CD14-positive monocyte (primary cell): Measurements from ENCODE around the gene MUC6. TPM values are rescaled to one million over a fixed set of nuclear protein-coding genes. Genes with fewer than 3 reads are reported as not detected.

Source experiments
- DNase-seq, 3 donors: peaks; one replicate each; pipeline ENCODE4 v3.0.0-alpha.2; 2011 to 2022
- H2AFZ ChIP-seq: 2 replicates; pipeline ENCODE4 v1.6.0; 2012; ENCODE audit warnings: mild to moderate bottlenecking, low read depth, low read length, inconsistent platforms; ENCODE audit not compliant: insufficient read depth, poor library complexity, severe bottlenecking
- H3K27ac ChIP-seq, 2 donors: 1 replicate in 1 of 2; 2 replicates in 1 of 2; pipeline ENCODE4 v1.5.1; 2012 to 2013; ENCODE audit warnings: low read length in 2 of 2, control low read depth in 1 of 2, inconsistent platforms in 1 of 2, low read depth in 1 of 2, mild to moderate bottlenecking in 1 of 2
- H3K27me3 ChIP-seq, 2 donors: one replicate each; pipeline versions ENCODE4 v1.6.0 to v1.6.1; 2011 to 2013; ENCODE audit warnings: low read length in 2 of 2; ENCODE audit not compliant: control insufficient read depth in 2 of 2, insufficient read depth in 2 of 2
- H3K36me3 ChIP-seq, 2 donors: replicated peaks in 1 of 2; 1 replicate in 1 of 2; 2 replicates in 1 of 2; pipeline versions ENCODE4 v1.5.1 to v1.6.1; 2012 to 2013; ENCODE audit warnings: low read length in 2 of 2, control low read depth in 1 of 2, inconsistent platforms in 1 of 2, mild to moderate bottlenecking in 1 of 2; ENCODE audit not compliant: insufficient read depth in 2 of 2, control insufficient read depth in 1 of 2
- H3K4me1 ChIP-seq, 2 donors: 1 replicate in 1 of 2; 2 replicates in 1 of 2; pipeline versions ENCODE4 v1.5.1 to v1.6.1; 2012 to 2013; ENCODE audit warnings: low read length in 2 of 2, control low read depth in 1 of 2, inconsistent platforms in 1 of 2, mild to moderate bottlenecking in 1 of 2, moderate library complexity in 1 of 2; ENCODE audit not compliant: insufficient read depth in 2 of 2, control insufficient read depth in 1 of 2
- H3K4me2 ChIP-seq: replicated peaks from 2 replicates; pipeline ENCODE3; 2012; ENCODE audit warnings: low read length, moderate library complexity, mild to moderate bottlenecking; ENCODE audit not compliant: poor library complexity, severe bottlenecking; ENCODE audit errors: extremely low read depth
- H3K4me3 ChIP-seq, 3 experiments: fragments of 200-600 bp in 1 of 3; sonication (generic) in 1 of 3; replicated peaks in 1 of 3; 1 replicate in 2 of 3; 2 replicates in 1 of 3; pipeline ENCODE4 v1.5.1; 2011 to 2013; ENCODE audit warnings: low read length in 3 of 3, mild to moderate bottlenecking in 3 of 3, control low read depth in 2 of 3, low read depth in 2 of 3, inconsistent platforms in 1 of 3, moderate library complexity in 1 of 3
- H3K79me2 ChIP-seq: 2 replicates; pipeline ENCODE4 v1.6.0; 2012; ENCODE audit warnings: mild to moderate bottlenecking, control low read depth, inconsistent platforms, low read length, moderate library complexity; ENCODE audit not compliant: insufficient read depth
- H3K9ac ChIP-seq: 2 replicates; pipeline ENCODE4 v1.6.0; 2017; ENCODE audit warnings: low read length, mild to moderate bottlenecking; ENCODE audit not compliant: insufficient read depth, poor library complexity, severe bottlenecking
- H3K9me3 ChIP-seq, 2 donors: replicated peaks in 1 of 2; 1 replicate in 1 of 2; 2 replicates in 1 of 2; pipeline versions ENCODE4 v1.5.1 to v1.6.1; 2012 to 2013; ENCODE audit warnings: low read length in 2 of 2, control low read depth in 1 of 2; ENCODE audit not compliant: control insufficient read depth in 1 of 2, insufficient read depth in 1 of 2
- H4K20me1 ChIP-seq: 2 replicates; pipeline ENCODE4 v1.6.0; 2012; ENCODE audit warnings: mild to moderate bottlenecking, low read length, control low read depth, moderate library complexity; ENCODE audit not compliant: insufficient read depth
- H3K27ac Mint-ChIP-seq, 7 donors: one replicate each; pipeline ENCODE4 v1.8.0; 2020; ENCODE audit warnings: mild to moderate bottlenecking in 7 of 7, mixed read lengths in 7 of 7, moderate library complexity in 6 of 7, inconsistent platforms in 2 of 7
- H3K27me3 Mint-ChIP-seq, 3 donors: one replicate each; pipeline ENCODE4 v1.8.0; 2021 to 2022; ENCODE audit warnings: low read depth in 3 of 3, mild to moderate bottlenecking in 3 of 3, mixed read lengths in 3 of 3, moderate library complexity in 3 of 3, inconsistent platforms in 1 of 3
- H3K36me3 Mint-ChIP-seq, 2 donors: one replicate each; pipeline ENCODE4 v1.8.0; 2020; ENCODE audit warnings: mixed read lengths in 2 of 2, inconsistent platforms in 1 of 2, mild to moderate bottlenecking in 1 of 2
- H3K4me1 Mint-ChIP-seq: one replicate; pipeline ENCODE4 v1.8.0; 2020; ENCODE audit warnings: mild to moderate bottlenecking, mixed read lengths
- H3K4me3 Mint-ChIP-seq, 2 donors: one replicate each; pipeline ENCODE4 v1.8.0; 2020; ENCODE audit warnings: mild to moderate bottlenecking in 2 of 2, mixed read lengths in 2 of 2, moderate library complexity in 1 of 2
- H3K9me3 Mint-ChIP-seq, 7 donors: one replicate each; pipeline ENCODE4 v1.8.0; 2020 to 2022; ENCODE audit warnings: mixed read lengths in 7 of 7, mild to moderate bottlenecking in 6 of 7, moderate library complexity in 6 of 7, inconsistent platforms in 2 of 7
- CTCF ChIP-seq: fragments of 200-600 bp; IDR thresholded peaks from one replicate; pipeline ENCODE4 v1.8.0; 2022; ENCODE audit warnings: antibody characterized with exemption, mild to moderate bottlenecking
- WGBS: methylation state at CpG from one replicate; pipeline ENCODE4 v1.1.5; 2013; ENCODE audit warnings: missing lambda C conversion rate; ENCODE audit not compliant: insufficient coverage; 5-methylcytosine and 5-hydroxymethylcytosine counted together
- intact Hi-C, 2 donors: fragments of 100-400 bp; cut with micrococcal nuclease; formaldehyde crosslinking; loops; one replicate each; pipeline versions ENCODE4 v1.15.0 to v1.15.1; 2023
- polyA plus RNA-seq, 3 donors: library from polyadenylated mRNA; depleted of rRNA in 1 of 3; unstranded in 2 of 3; stranded (reverse) in 1 of 3; fragments of 300-500 nt in 2 of 3; fragments of >200 nt in 1 of 3; fragmentation: Illumina TruSeq in 2 of 3; gene quantifications; 1 replicate in 2 of 3; 2 replicates in 1 of 3; pipeline ENCODE4 v1.2.3, GENCODE V29; 2012 to 2021

Gene MUC6
- polyA plus RNA-seq, 3 donors: not detected

- Mint-ChIP-seq H3K36me3 (peaks cover 75 to 94% of the 10 kb centered on the region in 2 donors), H3K9me3 (peaks cover 0 to 3% (median 0%) of the 10 kb centered on the region in 7 donors), H3K27ac (peak overlapping the region in 1 of 7 donors; percentile 57), H3K27me3 (peaks cover 0 to 4% (median 3%) of the 10 kb centered on the region in 3 donors), H3K4me3 (no peak overlapping the region), H3K4me1 (peaks cover 20% of the 10 kb centered on the region)
- no peak for DNase-seq
- Histone ChIP-seq H2AFZ (no peak overlapping the region), H3K9me3 (no peaks in the 10 kb centered on the region), H3K4me1 (peaks cover 0 to 11% of the 10 kb centered on the region in 2 donors), H3K4me2 (no peak overlapping the region), H3K27ac (no peak overlapping the region), H3K79me2 (no peaks in the 10 kb centered on the region), H3K27me3 (no peaks in the 10 kb centered on the region), H4K20me1 (peaks cover 57% of the 10 kb centered on the region), H3K36me3 (peaks cover 52 to 77% of the 10 kb centered on the region in 2 donors), H3K9ac (no peak overlapping the region), H3K4me3 (no peak overlapping the region)
- TF ChIP-seq CTCF: no peak
- 96% methylated on average over 8 of the region's 11 CpGs for WGBS
- intact Hi-C loops: no loop called here
These were observed 63.3 kb downstream of the MUC6 start for GRCh38 chr11:973237-973636.

GRCh38 chr11:972523-973211, 63.9 kb downstream of the MUC6 start:
- Mint-ChIP-seq H3K9me3 (peaks cover 0 to 3% (median 0%) of the 10 kb centered on the region in 7 donors), H3K27ac (no peak overlapping the region), H3K27me3 (peaks cover 0 to 4% (median 3%) of the 10 kb centered on the region in 3 donors), H3K36me3 (peaks cover 71 to 91% of the 10 kb centered on the region in 2 donors), H3K4me3 (no peak overlapping the region), H3K4me1 (peaks cover 26% of the 10 kb centered on the region)
- Histone ChIP-seq H3K36me3 (peaks cover 47 to 71% of the 10 kb centered on the region in 2 donors), H3K4me1 (peaks cover 0 to 11% of the 10 kb centered on the region in 2 donors), H3K9me3 (no peaks in the 10 kb centered on the region), H3K4me2 (no peak overlapping the region), H3K27ac (no peak overlapping the region), H3K27me3 (no peaks in the 10 kb centered on the region), H4K20me1 (peaks cover 57% of the 10 kb centered on the region), H3K9ac (no peak overlapping the region), H3K79me2 (no peaks in the 10 kb centered on the region), H2AFZ (no peak overlapping the region), H3K4me3 (no peak overlapping the region)
- TF ChIP-seq CTCF: no peak
- DNase-seq: no peak
- WGBS: 96% methylated on average over 22 of the region's 26 CpGs
- intact Hi-C loops: no loop called here
